Measurements from ENCODE around the gene CACNA1I.

CACNA1I gene

DNA sequence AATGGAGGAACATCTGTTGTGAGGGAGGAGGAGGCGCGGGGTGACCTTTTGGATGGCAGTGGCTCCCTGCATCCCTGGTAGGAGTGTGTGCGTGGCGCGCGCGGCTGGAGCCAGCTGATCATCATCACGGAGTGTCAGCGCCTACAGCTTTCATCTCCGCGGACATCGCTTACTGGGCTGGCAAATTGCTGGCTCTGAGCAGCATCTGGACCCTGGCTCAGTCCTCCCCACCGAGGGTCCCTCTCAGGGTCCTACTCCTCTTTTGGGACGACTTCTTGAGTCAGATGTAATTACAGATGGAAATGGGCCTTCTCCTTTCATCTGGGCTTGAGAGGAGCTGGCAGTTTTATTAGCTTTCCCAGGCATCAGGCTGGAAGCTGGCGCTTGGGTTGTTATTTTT is 85.3 kb downstream of the CACNA1I start:
- TF ChIP-seq, protein P1, sequence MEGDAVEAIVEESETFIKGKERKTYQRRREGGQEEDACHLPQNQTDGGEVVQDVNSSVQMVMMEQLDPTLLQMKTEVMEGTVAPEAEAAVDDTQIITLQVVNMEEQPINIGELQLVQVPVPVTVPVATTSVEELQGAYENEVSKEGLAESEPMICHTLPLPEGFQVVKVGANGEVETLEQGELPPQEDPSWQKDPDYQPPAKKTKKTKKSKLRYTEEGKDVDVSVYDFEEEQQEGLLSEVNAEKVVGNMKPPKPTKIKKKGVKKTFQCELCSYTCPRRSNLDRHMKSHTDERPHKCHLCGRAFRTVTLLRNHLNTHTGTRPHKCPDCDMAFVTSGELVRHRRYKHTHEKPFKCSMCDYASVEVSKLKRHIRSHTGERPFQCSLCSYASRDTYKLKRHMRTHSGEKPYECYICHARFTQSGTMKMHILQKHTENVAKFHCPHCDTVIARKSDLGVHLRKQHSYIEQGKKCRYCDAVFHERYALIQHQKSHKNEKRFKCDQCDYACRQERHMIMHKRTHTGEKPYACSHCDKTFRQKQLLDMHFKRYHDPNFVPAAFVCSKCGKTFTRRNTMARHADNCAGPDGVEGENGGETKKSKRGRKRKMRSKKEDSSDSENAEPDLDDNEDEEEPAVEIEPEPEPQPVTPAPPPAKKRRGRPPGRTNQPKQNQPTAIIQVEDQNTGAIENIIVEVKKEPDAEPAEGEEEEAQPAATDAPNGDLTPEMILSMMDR (IDR thresholded peaks at IDR 0.05; ENCODE audit: low read depth, low read length), result no peak
- DNase-seq (ENCODE audit: low read depth in 2 of 2), result no peak
- H3K4me3 ChIP-seq (replicated peaks in 1 of 2; ENCODE audit: low read depth in 2 of 2, low read length in 2 of 2), result no peak overlapping the region

GRCh38 chr22:39656495-39657490 is 86.2 kb downstream of the CACNA1I start:
- DNase-seq (ENCODE audit: low read depth in 2 of 2), result peak in 1 of 2 donors; percentile 13
- TF ChIP-seq, protein P1 (IDR thresholded peaks at IDR 0.05; ENCODE audit: low read depth, low read length), result no peak

DNA sequence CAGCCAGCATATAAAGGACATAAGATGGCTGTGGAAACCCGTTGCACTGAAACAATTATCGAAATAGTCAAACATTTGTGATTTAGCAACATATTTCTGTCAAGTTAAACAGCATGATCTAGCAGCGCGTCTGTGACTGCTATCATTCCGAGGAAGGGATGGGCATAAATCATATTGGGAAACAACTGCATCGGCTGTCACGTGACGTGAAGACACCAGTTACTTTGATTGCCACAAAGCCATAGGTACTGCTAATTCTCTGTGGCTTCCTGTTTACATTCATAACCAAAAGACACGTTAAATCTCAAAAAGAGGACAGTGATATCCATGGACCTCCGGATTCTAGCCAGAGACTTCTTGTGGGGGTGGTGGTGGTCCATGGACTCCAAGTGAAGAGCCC is 87.8 kb downstream of the CACNA1I start:
- DNase-seq (ENCODE audit: low read depth in 2 of 2), result no peak
- no peak overlapping the region for H3K4me3 ChIP-seq (replicated peaks in 1 of 2; ENCODE audit: low read depth in 2 of 2, low read length in 2 of 2)
- TF ChIP-seq, protein P1 (IDR thresholded peaks at IDR 0.05; ENCODE audit: low read depth, low read length), result no peak

More at GRCh38 chr22:39656495-39657490, 86.2 kb downstream of the CACNA1I start:
- no peak overlapping the region for H3K4me3 ChIP-seq (replicated peaks in 1 of 2; ENCODE audit: low read depth in 2 of 2, low read length in 2 of 2)

DNA sequence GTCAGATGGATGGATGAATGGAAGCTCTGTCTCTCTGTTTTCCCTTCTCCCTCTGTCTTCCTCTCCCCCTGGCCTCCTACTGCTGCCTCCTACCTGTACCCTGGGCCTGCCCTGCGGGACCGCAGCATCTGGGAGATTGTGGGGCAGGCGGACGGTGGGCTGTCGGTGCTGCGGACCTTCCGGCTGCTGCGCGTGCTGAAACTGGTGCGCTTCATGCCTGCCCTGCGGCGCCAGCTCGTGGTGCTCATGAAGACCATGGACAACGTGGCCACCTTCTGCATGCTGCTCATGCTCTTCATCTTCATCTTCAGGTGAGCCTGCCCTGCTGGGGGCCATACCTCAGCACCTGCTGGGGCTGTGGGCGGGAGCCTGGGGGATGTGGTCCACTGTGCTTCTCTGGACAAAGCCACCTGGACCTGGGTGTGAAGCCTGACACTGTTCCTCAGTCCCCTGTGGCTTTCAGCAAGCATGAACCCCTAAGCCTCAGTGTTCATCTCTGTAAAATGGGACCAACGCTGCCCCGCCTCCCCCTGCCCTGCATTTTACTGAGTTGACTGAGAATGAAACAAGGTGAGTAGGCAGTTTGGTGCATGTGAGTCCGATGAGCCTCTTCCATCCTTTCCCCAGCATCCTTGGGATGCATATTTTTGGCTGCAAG is 88.4 kb downstream of the CACNA1I start:
- DNase-seq (ENCODE audit: low read depth in 2 of 2), result no peak
- H3K4me3 ChIP-seq (replicated peaks in 1 of 2; ENCODE audit: low read depth in 2 of 2, low read length in 2 of 2), result no peak overlapping the region
- TF ChIP-seq, protein P1 (IDR thresholded peaks at IDR 0.05; ENCODE audit: low read depth, low read length), result no peak

DNA sequence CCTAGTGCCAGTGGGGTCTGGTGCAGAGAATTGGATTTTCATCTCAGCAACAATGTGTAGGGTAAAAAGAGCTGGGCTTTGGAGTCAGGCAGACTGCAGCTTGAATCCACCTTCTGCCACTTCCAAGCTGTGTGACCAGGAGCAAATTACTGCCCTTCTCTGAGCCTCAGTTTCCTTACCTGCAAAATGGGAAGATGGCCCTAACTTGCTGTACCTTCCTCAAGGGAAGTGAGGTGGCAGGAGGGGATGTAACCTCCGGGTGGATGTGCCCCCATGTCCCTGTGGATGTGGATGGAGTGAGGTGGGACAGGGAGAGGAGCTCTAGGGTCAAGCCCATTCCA is 90.9 kb downstream of the CACNA1I start:
- DNase-seq (ENCODE audit: low read depth in 2 of 2), result no peak
- TF ChIP-seq, protein P1 (IDR thresholded peaks at IDR 0.05; ENCODE audit: low read depth, low read length), result no peak
- H3K4me3 ChIP-seq (replicated peaks in 1 of 2; ENCODE audit: low read depth in 2 of 2, low read length in 2 of 2), result no peak overlapping the region

- TF ChIP-seq, protein P1 (IDR thresholded peaks at IDR 0.05; ENCODE audit: low read depth, low read length), result no peak
- no peak for DNase-seq (ENCODE audit: low read depth in 2 of 2)
- H3K4me3 ChIP-seq (replicated peaks in 1 of 2; ENCODE audit: low read depth in 2 of 2, low read length in 2 of 2), result no peak overlapping the region
These were observed 91.5 kb downstream of the CACNA1I start for GRCh38 chr22:39661842-39662685.
